Activated CD8-positive, alpha-beta memory T cell treated with anti-CD3 and anti-CD28 coated beads for 48 hours (primary cell): ENCODE results near the gene RPS28.

Source experiments
- DNase-seq, 3 experiments: peaks; one replicate each; pipeline ENCODE4 v3.0.0-alpha.2; 2020; ENCODE audit warnings: low read depth in 2 of 3, low spot score in 2 of 3

Gene RPS28

GRCh38 chr19:8370176-8371010 is 49.1 kb downstream of the RPS28 start:
- DNase-seq, result no peak

GRCh38 chr19:8371011-8371804 is 49.9 kb downstream of the RPS28 start:
- DNase-seq, result no peak
